Activated effector memory CD4-positive, alpha-beta T cell treated with anti-CD3 and anti-CD28 coated beads, Interleukin-2, amount 50 U/mL, for 16 hours (primary cell): ENCODE data around the gene DMRT3.

Experiments used
- DNase-seq: peaks from one replicate; pipeline ENCODE4 v3.0.0-alpha.2; 2020

The DMRT3 gene, protein sequence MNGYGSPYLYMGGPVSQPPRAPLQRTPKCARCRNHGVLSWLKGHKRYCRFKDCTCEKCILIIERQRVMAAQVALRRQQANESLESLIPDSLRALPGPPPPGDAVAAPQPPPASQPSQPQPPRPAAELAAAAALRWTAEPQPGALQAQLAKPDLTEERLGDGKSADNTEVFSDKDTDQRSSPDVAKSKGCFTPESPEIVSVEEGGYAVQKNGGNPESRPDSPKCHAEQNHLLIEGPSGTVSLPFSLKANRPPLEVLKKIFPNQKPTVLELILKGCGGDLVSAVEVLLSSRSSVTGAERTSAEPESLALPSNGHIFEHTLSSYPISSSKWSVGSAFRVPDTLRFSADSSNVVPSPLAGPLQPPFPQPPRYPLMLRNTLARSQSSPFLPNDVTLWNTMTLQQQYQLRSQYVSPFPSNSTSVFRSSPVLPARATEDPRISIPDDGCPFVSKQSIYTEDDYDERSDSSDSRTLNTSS

DNA sequence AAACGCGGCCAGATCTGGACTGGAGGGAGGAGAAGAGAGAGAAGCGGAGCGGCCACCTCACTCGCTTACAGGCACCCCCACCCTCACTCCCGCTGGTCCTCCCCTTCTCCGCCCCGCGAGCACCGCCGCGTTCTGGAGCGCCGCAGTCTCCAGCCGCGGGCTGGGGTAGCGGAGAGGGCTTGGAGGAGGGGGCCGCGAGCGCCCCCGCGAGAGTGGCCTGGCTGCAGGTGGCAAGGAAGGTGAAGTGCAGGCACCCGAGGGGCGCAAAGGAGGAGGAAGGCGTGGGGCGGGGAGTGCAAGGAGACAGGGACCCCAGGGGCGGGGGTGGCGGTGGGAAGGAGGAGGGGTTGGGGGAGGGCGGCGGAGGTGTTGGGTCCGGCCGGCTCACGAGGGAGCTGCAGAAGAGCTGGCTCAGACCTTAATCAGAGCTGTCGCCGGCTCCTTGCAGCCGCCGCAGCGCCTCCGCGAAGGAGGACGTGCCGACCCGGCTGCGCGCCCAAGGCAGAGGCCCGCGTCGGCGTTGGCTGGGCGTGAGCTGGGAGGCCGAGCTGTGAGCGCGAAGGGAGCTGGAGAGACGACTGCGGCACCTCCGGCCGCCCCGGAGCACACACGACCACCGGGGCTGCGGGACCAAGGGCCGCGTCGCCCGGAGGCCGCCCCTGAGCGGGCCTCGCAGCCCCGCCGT, at the start of gene DMRT3:
DMRT3 (plus strand) TSS at position 398 of the 685 bp plus-strand sequence. CDS start 347 bp downstream, outside the sequence.
- no peak for DNase-seq

DNA sequence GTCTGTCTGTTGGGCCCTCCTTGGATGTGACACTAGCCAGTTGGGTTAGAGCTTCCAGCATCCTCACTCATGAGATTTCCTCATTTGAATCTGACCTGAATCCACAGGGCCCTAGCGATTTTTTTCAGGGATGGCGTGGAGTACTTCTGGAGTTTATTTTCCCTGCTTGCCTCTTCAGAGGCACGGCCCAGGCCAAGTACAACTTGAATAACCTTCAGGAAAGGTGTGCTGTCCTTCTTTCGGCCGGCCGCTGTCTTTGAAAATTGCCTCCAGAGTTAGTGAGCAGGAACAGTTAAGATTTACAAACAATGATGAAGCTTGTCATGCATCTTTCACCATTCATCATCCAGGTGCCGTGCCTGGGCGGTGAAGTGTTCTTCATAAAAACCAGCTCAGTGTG, 49.5 kb upstream of the DMRT3 start:
- no peak for DNase-seq

DNA sequence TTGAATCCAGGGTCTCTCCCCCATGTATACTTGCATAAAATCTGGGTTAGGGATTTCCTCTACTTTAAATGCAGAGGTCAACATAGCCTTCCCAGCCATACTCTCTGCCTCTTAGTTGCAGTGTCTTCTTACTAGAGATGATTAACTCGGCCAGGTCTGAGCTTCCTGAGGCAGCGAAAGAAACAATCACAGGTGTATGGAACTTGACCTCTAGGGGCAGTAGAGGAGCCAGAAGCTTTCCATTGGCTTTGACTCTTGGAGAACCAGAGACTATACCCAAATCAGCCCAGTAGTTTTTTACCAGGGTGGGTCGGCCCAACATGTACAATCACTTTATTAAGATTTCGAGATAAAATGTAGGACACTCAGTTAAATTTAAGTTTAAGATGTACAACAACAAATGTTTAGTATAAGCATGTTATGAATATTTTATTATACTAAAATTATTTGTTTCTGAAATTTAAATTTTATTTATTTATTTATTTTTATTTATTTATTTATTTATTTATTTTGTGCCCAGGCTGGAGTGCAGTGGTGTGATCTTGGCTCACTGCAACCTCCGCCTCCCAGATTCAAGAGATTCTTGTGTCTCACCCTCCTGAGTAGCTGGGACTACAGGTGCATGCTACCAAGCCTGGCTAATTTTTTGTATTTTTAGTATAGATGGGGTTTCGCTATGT, 48.0 kb upstream of the DMRT3 start:
- no peak for DNase-seq

DNA sequence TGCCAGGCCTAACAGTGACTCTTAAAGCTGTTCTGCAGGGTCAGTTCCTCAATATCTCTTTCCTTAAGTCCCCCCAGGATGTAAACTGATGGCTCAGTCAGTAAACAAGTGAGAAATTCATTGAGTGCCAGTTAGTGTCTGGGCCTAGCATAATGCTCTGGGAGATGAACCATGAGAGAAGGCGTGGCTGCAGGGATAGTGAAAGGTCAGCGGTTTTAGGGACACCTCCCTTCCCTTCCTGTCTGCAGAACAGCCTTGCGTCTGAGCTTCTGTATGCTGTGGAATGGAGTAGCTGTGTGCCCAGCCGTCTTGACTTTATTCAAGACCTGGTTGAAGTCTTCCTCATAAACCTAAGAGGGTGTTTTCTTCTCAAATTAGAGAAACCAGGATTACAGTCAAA, 46.7 kb upstream of the DMRT3 start:
- no peak for DNase-seq

DNA sequence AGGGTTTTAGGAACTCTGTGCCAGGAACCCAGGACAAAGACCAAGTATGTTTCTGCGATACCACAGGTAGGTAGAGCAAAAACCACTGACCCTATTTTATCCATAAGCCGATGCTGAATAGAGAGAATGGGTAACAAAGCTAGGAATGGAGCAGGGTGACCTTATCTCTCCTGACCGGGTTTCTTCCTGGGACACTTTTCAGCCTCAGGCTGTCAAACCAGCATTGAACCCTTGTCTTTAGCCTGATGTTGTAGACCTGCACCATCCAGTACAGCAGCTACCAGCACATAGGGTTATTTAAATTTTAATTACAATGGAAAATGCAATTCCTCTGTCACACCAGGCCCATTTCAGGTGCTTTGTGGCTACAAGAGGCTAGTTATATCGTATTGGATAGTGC, 43.1 kb upstream of the DMRT3 start:
- DNase-seq, result no peak

DNA sequence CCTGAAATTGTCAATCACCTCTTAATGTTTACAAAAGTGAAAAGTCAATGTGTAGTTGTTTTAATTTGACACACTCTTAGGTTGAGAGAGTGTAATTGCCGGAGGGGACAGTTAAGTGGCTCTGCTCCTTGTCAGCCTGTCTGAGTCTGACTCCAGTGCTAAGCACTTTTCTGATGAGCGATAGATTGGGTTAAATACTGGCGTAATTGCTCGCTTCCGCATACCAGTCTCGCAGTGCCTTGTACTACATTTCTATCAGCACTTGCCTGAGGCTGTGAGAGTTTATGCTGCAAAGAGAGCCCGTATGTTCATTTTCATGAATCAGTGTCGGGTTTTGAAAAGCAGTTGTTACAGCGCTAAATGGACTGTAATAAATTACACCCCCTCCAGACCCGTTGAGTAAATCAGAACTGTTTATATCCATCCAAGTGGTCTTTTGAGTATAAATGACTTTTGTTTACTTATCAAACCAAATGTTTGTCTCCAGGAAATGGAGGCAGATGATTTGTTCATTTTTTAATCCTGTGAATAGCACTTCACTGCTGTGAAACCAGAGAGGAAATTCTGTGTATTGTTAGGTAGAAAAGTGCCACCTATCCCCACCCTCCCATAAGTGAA, 41.0 kb upstream of the DMRT3 start:
- no peak for DNase-seq

DNA sequence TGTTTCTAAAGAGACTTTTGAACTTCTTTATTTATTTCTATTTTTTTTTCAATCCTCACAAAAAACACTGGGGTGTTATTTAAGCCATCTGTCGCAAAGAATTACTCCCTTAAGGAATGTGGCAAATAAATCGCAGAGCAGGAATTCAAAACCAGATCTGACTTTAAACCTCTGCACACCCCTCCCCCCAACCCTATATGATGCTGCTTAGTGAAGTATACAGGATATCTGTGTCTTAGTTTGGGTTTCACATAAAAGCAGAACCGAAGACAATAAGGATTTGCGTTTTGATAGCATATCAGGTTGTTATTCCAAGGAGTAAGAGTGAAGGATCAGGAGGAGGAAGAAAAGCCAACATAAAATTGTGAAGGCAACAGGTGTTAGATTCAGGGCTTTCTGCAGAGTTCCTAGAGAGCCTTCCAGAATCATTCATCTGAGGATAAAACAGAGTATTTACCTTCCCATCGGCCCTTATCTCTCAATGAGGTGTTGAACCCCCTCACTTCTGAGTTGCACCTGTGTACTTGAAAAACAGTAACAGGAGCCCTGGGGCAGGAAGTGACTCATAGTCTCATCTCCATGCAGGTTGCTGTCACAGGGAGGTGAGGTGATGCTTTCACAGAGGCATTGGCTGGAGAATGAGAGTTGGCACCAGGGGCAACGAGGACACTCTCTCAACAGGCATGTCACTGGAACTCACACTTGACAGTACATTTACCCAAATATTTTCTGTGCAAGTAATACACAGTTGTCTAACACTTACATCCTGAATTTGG, 33.5 kb upstream of the DMRT3 start:
- no peak for DNase-seq

DNA sequence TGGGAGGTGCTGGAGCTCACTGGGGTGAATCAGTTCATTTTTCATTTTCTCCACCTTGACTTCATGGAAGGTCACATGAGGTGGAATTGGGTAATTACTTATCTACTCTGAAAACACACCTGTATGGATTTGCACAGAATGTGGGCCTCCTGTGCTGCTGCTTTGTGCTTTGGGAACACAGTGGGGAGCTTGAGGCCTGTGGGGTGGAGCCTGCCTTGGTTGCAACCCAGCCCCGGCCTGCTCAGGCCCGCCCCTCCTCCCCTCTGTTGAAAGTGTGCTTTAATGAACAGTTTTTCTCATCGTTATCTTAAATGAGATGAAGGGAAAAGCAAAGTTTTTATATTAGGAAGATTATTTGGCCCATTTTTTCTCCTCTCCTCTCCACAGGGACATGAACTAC, 28.5 kb upstream of the DMRT3 start:
- no peak for DNase-seq

DNA sequence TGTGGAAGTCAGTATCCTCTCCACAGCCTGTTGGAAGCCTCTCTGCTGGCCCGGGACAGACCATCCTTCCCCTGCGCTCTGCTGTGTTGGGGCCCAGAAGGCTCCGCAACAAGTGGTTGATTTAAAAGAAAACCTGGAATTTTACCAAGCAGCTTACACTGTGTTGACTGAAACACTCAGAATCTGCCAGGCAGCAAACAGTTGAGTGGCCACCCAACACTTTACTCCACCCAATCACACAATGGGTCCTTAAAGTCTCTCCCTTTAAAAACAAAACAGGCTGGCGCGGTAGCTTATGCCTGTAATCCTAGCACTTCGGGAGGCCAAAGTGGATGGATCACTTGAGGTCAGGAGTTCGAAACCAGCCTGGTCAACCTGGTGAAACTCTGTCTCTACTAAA, 28.0 kb upstream of the DMRT3 start:
- no peak for DNase-seq

DNA sequence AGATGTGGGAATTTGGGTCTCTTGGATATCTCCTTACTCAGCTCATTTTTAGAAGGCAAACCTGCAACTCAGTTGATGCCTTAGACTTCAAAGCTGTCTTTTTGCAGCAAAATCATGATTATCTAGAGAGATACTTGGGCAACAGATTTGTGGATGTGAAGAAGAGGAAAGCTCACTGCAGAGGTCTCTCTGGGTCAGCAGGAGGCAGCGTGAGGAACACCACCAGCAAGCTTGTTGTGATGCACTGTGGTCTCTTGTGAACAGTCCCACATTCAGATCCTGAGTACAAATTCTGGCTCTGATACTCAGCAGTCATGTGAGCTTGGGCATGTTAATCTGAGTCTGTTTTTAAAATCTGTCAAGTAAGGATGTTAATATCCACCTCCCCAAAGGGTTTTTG, 26.3 kb upstream of the DMRT3 start:
- no peak for DNase-seq

DNA sequence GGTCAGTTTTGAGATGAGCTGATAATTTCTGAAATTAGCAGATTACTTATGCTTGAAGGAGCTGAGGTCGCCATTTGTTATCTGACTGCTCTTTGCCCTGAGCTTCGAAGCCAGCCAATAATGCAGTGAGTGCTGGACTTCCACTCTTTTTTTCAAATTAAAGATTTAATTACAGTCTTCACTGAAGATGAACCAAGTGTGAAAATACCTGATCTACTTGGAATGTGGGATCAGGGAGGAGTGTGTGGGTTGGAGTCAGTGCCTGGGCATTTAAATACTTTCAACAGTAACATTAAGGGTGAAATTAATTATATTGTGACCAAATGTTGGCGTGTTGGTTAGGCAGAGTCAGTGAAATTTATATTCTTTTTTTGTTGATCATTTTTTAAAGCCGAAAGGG, 23.9 kb upstream of the DMRT3 start:
- no peak for DNase-seq

DNA sequence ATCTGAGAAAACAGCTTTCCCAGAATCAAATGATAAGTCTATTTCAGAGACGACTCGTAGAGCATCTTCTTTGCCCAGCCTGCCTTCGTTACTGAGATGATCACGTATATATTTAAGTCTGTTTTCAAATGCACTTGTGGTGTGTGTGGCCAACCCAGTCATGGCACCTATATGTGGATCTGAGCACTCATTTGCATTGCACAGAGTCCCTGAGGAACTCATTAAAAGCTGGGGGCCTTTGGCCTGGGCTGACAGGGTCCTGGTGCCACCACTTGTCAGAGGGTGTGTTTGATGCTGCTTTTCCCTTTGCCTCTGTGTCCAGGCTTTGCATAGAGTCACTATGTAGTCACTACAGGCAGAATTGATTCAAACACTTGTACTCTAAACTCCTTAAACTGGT, 17.4 kb upstream of the DMRT3 start:
- no peak for DNase-seq

DNA sequence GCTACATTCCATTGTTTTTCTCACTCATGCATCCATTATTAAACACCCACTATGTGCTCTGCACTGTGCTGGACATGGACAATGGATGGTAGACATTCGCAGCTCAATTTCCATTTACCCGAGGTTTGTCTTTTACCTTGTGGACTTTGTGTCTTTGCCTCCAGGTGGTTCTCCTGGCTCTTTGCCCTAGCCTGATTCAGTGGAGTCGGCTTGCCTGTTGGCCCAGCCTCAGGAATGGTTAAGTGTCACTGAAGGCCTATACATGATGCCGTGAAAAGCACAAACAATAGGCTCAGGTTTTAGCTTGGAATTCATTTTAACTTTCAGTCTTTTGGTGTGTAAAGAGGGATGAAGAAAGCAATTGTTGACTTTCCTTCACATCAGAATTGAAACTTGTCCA, 16.5 kb upstream of the DMRT3 start:
- no peak for DNase-seq

DNA sequence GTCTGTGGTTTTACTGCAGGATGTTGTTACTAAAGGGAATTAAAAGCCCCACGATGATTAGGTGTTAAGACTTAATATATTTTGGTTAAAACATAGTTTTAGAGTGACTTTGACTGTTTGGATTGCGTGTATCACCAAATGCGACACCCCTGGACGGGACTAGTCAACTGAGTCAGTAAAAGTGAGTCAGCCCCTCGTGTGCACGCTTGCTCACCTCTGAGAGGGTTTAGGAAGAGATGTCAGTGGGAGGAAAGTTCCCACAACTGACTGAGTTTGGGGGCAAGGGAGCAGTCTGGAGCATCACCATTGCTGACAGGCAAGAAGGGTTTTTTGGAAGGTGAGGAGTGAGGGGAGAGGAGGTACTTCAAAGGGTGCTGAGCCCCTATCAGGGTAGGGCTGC, 14.4 kb upstream of the DMRT3 start:
- no peak for DNase-seq

DNA sequence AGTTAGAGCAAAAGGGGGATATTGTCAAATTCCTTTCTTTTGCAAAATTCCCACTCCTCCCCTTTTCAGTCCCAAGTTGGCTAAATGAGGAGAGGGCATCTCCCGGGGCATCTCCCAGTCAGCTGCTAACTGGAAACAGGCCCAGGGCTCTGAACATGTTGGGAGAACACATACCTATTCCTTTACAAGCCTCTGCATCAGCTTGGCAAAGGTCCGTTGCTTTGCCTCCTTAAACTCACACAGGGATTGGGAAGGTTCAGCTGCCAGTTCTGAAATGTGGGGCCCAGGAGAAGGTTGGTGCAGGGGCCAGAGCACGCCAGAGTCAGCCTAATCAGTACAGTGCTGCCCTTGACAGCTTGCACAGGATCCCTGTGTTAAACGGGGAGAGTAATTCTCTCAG, 11.0 kb upstream of the DMRT3 start:
- DNase-seq, result no peak

DNA sequence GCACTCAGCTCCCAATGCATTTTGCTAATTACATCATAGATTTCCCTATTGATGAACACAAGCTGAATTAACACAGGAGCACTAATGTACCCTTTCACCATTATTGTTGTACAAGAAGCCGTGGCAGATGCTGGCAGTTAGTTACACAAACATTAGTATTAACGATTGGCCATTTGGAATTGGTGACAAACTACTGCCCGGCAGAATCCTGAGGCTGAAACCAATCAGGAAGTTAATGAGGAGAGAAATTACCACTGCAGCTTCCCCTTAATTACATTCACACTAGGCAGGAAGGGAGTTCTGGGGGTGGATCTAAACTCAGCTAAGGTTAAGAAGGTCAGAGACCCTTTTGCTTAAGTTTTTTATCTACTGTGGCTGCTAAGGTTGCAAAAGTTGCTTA, 9.6 kb upstream of the DMRT3 start:
- DNase-seq, result no peak

DNA sequence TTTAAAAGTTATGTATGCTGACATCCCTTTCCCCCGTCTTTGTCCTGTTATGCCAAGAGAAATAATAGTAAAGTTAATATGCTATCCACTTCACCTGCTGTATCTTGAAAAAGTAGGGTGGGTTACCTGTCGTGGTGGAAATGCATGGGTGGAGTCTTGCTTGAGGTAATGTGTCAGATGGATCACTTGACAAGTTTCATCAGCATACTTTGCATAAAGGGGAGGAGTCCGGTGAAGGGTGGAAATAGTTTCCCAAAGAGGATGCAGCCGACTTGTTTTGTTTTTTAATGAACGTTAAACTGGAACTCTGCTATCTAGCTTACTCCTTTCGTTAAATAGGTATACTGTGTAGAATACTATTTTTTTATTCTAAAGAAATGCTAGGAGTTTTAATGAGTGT, 9.0 kb upstream of the DMRT3 start:
- no peak for DNase-seq

DNA sequence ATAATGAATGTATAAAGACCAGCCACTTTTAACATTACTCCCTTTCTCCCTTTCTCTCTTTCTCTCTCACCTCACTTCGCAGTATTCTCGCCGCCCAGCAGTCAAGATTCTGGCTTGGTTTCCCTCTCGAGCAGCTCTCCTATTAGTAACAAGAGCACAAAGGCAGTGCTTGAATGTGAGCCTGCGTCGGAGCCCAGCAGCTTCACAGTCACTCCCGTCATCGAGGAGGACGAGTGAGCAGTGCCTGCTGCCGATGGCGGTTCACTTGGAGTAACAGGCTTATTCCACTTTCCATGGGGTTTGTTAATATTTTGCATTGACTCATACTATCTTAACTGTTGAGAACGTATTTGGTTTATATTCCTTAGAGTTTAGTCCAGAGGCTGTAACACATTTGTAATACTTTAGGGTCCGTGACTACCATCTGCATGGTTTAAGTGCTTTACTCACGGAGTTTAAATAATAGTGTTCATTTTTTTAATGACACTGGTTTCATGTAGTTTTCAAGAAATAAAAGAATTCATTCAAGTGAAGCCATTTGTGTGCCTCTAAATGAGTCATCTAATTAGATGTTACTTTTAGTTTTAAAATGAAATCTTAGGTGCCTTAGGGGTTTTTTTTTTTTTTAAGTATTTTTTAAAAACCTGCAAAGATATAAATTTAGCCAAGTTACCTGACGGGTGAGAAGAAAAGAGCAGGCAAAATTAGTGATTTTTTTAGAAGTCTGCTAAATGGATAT, 8.4 kb upstream of the DMRT3 start:
- no peak for DNase-seq

DNA sequence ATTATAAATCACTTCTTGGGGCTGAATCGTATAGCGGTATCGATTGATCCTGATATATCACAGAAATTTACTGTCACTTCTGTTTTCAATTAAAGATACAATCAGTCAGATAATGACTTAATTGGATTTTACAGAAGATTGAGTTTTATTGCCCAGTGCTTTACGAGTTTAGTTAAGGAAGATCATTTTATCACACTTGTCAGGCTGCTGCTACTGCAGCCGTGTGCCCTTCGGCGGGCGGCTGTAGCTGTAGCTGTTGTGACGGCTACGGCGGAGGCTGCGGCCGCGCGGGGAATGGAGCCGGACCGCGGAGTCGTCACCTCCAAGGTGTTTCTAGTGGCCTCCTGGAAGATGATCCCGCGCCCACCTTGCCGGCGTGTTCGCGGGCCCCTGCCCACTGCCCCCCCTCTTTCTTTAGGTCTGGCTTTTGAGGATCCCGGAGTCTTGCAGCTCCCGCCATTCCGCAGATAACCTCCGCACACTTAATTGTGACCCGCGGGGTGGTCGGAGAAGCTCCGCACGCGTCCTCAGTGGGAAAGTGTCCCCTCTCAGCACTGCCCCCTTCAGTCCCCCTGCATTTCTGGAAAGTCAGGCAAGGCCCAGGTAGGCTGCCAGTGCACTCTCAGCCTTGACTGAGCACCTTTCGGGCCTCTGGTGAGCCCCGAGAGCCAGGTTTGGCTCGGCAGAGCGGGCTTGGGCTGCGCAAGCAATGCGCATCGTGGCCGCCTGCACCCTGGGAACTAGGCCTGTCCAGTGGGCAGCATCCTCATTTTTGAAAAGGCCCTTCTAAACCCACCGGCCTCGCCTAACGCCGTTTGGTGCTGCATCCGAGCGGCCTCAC, 6.9 kb upstream of the DMRT3 start:
- DNase-seq, result no peak

DNA sequence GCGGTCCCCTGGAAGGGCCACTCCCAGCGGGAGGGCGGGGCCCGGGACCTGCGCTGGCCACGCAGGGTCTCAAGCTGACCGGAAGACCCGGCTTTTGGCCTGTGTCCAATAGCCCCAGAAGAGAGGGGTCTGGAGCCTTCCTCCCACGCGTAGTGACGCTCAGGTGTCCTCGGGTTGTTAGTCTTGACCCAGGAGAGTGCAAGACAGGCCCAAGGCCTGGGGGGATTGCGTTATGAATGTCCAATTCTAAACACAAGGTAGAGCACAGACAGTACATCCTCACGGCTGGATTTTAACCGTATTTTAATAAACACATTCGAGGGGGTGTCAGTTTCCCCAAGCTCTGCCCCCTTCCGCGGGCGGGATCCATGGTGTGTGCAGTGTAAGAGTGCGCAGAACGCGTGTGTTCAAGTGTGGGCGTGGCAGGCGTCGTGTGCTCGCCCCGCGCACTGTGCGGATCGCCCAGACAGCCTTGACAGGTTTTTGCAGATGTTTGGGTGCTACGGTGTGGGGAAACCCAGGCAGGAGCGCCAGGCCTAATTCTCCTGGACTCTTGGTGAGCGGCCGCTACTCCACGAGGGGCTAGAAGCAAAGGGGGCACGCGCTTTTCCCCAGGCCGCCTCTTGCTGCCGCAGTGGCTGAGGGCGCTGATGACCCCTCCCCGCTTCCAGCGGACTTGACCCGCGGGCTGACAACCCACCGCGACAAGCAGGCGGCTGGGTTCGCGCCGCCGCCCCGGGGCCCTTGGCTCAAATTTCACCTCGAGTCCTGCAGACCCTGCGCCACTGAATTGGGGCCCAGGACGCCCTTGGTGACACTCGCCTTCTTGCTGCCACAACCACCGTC, 6.1 kb upstream of the DMRT3 start:
- DNase-seq, result no peak
